ENCODE results near the gene HMSD.

- TF ChIP-seq CTCF (conservative IDR thresholded peaks at IDR 0.05), result no peak
- no peak for TF ChIP-seq ZFX (IDR thresholded peaks at IDR 0.05)
These were observed 9.1 kb upstream of the HMSD start for GRCh38 chr18:63940008-63940407.

All from C4-2B (cell line).